Retinal pigment epithelial cell (primary cell): ENCODE data around the gene AGAP1.
A peak's percentile ranks its signal among the peaks of the same experiment; 100 is the strongest.

Experiments used
- DNase-seq: peaks from one replicate; pipeline ENCODE4 v3.0.0-alpha.2; 2010; ENCODE audit warnings: low read depth
- H3K4me3 ChIP-seq: 2 replicates; pipeline ENCODE4 v1.5.1; 2011; ENCODE audit warnings: mild to moderate bottlenecking, low read length, control low read depth, moderate library complexity
- TF ChIP-seq, protein P1 (sequence below): conservative IDR thresholded peaks from 2 replicates; pipeline ENCODE4 v1.5.1; 2011; ENCODE audit warnings: low read depth, low read length, control low read depth, inconsistent platforms

Gene AGAP1

DNA sequence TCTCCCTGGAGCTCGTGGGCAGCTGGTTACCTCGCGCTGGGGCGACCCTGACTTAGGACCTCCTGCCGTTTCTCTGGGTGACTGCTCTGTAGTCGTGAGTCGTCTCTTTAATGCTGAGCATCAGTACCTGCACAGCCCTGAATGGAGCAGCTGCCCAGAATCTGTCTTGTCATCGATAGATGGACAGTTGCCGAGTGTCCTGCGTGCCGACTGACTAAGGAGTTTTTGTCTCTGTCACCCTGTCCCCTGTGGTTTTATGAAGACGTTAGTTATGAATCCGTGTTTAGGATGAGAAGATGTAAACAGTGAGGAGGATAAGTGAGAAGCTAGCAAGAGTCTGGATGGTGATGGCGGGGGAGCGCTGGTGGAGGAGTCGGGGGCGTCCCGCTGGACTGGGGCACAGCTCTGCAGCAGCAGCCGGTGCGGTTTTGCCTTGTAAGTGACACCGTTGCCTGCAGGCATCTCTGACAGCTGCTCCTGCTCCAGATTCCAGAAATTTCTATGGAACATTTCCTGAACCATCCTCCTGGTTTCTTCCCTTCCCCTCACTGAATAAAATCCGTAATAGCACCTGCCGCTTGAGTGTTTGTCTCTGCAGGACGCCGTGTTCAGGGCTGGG, 13.3 kb downstream of the AGAP1 start:
- no peak overlapping the region for H3K4me3 ChIP-seq
- TF ChIP-seq, protein P1, sequence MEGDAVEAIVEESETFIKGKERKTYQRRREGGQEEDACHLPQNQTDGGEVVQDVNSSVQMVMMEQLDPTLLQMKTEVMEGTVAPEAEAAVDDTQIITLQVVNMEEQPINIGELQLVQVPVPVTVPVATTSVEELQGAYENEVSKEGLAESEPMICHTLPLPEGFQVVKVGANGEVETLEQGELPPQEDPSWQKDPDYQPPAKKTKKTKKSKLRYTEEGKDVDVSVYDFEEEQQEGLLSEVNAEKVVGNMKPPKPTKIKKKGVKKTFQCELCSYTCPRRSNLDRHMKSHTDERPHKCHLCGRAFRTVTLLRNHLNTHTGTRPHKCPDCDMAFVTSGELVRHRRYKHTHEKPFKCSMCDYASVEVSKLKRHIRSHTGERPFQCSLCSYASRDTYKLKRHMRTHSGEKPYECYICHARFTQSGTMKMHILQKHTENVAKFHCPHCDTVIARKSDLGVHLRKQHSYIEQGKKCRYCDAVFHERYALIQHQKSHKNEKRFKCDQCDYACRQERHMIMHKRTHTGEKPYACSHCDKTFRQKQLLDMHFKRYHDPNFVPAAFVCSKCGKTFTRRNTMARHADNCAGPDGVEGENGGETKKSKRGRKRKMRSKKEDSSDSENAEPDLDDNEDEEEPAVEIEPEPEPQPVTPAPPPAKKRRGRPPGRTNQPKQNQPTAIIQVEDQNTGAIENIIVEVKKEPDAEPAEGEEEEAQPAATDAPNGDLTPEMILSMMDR, result no peak
- no peak for DNase-seq

DNA sequence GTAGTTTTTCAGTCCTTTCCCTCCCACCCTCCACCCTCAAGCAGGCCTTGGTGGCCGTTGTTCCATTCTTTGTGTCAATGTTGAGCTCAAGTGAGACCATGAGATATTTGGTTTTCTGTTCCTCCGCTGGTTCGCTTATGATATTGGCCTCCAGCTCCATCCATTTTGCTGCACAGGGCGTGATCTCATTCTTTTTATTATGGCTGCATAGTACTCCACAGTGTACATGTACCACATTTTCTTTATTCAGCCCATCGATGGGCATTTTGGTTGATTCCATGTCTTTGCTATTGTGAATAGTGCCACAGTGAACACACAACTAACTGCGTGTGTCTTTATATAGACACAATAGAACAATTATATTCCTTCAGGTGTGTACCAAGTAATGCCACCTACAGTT, 14.1 kb downstream of the AGAP1 start:
- DNase-seq, result no peak
- TF ChIP-seq, protein P1, result no peak
- no peak overlapping the region for H3K4me3 ChIP-seq

DNA sequence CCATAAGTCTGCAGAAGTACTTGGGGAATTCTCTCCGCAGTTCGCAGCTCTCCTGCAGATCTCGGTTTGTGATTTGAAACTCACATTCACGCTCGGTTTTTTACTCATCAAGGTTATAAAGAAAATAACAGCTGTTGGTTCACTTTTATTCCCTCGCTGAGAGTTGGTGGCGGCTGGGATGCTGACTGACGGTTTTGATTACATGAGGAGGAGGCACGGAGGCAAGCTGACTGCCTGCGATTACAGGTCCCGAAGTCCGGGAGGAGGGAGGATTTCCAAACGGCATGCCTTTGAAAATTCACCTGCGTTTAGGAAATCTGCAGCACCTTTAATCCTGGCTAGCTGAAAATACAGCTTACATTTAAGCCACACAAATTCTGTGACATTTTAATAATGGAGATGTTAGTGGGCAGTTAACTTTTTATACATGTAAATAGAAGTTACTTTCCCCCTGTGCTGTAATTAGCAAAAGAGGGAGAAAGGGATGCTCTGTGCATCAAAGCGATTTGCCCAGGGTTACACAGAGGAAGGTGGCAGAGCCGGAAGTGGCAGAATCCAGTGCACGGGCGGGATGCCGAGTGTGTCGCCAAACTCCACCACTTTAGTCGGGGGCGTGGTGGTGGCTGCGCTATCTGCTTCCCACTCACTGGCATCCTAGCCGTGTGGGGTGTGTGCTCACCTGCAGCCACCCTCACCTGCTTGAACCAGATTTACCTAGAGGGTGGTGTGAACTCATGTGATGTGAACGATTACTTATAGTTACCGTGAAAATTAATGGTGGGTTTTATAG, 14.7 kb downstream of the AGAP1 start:
- TF ChIP-seq, protein P1, result no peak
- no peak overlapping the region for H3K4me3 ChIP-seq
- no peak for DNase-seq

DNA sequence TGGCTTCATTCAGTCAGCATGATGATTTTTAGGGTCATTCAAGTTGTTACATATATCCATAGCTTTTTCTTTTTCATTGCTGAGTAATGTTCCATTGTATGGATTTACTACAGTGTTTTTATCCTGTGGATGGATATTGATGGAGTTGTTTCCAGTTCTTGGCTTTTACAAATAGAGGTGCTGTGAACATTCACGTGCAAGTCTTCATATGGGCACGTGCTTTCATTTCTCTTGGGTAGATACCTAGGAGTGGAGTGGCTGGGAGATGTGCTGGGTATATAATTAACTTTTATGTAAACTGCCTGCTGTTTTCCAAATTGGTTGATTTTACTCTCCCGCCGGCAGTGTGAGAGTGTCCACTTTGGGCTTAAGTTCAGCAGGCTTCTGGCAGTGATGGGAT, 16.5 kb downstream of the AGAP1 start:
- TF ChIP-seq, protein P1, result no peak
- DNase-seq, result no peak

DNA sequence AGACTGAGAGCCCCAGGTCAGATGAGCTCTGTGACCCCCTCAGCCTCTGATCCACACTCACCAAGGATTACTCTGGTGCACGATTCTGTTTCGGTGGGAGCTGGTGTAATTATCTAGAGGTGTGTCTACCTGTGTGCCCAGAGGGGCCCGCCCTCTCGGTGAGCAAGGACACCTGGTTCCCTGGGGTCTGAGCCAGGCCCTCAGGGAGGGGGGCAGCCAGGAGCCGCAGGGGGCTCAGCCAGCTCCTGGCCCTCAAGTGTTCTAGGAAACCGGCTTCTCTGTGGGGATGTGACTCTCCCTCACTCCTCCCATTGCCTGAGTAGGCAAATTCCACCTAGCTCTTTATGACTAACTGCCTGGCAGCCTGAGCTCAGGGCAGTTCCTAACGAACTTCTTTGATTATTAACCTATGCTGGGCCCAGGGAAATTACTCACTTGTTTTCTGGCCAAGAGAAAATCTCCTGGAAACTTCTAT, 17.4 kb downstream of the AGAP1 start:
- TF ChIP-seq, protein P1, result no peak
- peak; percentile 74 for DNase-seq
- no peak overlapping the region for H3K4me3 ChIP-seq

More for the DNA sequence above, 16.5 kb downstream of the AGAP1 start:
- no peak overlapping the region for H3K4me3 ChIP-seq

DNA sequence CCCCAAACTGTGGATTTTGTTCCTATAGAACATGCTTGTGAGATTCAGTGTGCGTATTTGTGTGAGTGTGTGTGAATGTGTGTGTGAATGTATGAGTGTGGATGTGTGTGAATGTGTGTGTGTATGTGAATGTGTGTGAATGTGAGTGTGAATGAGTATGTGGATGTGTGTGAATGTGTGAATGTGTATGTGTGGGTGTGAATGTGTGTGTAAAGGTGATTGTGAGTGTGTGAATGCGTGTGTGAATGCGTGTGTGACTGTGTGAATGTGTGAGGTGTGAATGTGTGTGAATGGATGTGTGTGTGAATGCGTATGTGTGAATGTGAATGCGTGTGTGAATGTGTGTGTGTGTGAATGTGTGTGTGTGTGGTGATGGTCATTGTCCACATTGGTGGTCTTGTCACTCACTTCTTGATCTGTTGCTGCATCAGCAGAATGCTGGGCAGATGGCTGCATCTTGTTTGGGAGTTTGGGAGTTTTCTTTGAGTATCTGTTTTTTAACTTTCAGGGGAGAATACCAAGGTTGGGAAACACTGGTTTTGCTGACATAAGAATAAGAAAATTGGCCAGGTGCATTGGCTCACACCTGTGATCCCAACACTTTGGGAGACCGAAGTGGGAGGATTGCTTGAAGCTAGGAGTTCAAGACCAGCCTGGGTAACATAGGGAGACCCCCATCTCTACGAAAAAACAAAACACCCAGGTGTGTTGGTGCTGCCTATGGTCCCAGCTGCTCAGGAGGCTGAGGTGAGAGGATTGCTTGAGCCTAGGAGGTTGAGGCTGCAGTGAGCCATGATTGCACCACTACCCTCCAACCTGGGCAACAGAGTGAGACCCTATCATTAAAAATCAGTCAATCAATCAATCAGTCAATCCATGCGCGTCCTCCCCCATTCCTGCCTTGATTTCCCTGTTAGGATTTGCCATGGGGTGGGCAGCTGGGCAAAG, 18.2 kb downstream of the AGAP1 start:
- H3K4me3 ChIP-seq, result no peak overlapping the region
- TF ChIP-seq, protein P1, result no peak
- no peak for DNase-seq
